Omental fat pad (tissue), 4 donors: ENCODE results near the gene MAST2. TPM values are rescaled to one million over a fixed set of nuclear protein-coding genes. Genes with fewer than 3 reads are reported as not detected.

Experiments
- ATAC-seq: fragments of 150-250 bp; one replicate; pipeline ENCODE4 v1.9.1; 2016; ENCODE audit warnings: mild to moderate bottlenecking, moderate library complexity; ENCODE audit not compliant: low FRiP score
- DNase-seq: peaks from one replicate; pipeline ENCODE4 v3.0.0-alpha.2; 2019; ENCODE audit warnings: low spot score
- total RNA-seq, 4 donors: library from RNA; depleted of rRNA; stranded (reverse); fragments of >200 nt; gene quantifications; one replicate each; pipeline ENCODE4 v1.1.0, GENCODE V29; 2016
- TF ChIP-seq, protein P1 (sequence below), 3 donors: fragments of 450-650 bp; IDR thresholded peaks; one replicate each; pipeline ENCODE4 v1.5.1; 2016 to 2017; ENCODE audit warnings: antibody characterized with exemption in 3 of 3, mild to moderate bottlenecking in 3 of 3, moderate library complexity in 2 of 3

The MAST2 gene
- total RNA-seq, 4 donors from 2014 or later, result 12.0 to 22.0 (median 18.1) TPM

DNA sequence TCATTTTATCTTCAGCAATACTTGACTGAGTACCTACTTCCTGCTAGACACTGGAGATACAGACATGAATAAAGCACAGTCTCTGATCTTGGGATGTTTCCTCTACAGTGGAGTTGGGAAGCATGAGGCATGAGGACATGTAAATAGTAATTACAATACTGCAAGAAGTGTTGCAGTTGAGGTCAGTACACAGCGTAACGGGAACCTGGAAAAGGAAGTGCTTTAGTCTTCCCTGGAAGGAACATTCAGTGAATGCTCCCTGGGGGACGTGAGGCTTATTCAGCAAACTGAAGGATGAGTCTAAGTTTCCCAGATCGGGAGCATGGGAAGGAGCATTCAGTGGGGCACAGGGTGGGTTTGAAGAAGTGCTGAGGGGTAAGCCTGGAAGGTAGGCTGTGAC, 216.6 kb downstream of the MAST2 start:
- no peak for DNase-seq
- TF ChIP-seq, protein P1, sequence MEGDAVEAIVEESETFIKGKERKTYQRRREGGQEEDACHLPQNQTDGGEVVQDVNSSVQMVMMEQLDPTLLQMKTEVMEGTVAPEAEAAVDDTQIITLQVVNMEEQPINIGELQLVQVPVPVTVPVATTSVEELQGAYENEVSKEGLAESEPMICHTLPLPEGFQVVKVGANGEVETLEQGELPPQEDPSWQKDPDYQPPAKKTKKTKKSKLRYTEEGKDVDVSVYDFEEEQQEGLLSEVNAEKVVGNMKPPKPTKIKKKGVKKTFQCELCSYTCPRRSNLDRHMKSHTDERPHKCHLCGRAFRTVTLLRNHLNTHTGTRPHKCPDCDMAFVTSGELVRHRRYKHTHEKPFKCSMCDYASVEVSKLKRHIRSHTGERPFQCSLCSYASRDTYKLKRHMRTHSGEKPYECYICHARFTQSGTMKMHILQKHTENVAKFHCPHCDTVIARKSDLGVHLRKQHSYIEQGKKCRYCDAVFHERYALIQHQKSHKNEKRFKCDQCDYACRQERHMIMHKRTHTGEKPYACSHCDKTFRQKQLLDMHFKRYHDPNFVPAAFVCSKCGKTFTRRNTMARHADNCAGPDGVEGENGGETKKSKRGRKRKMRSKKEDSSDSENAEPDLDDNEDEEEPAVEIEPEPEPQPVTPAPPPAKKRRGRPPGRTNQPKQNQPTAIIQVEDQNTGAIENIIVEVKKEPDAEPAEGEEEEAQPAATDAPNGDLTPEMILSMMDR (IDR thresholded peaks at IDR 0.05), result no peak
- no peak for ATAC-seq

DNA sequence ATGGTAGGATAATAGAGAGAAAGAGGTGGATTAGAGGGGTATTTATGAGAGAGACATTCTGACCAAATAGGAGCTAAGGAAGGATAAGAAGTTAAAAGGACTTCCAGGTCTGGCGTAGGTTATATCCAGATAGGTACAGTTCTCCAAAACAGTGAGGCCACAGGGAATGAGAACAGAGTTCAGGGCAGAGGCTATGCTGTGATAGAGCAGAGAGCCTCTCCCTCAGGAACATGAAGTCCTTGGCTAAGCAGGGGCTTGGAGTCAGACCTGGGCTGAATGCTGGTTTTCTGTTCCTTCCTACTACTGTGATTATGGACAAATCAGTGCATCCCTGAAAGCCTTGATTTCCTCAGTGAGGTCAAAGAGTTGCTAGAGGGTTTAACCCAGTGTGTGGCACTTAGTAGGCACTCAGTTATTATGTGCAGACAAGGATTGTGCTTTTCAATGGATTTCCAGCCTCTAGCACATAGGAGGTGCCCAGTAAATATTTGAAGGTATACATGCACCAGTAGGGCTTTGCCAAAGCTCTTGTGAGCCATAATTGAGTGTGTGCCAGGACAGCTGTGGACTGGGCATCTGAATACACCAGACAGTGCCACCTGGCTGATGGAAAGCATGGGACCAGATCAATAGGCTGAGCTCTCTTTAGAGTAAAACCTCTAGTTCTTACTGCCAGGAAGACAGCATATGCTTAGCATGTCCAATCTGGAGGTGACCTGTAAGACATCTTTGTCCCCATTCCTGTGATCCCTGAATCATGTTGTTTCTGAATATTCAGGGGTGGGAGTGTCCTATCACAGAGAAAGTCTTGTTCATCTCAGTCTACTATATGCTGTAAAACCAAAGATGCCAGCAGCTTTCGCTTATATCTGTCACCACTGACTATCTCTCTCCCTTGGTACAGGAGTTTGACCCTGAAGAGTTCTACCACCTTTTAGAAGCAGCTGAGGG, 217.9 kb downstream of the MAST2 start:
- TF ChIP-seq, protein P1 (IDR thresholded peaks at IDR 0.05), result no peak
- no peak for DNase-seq
- no peak for ATAC-seq

DNA sequence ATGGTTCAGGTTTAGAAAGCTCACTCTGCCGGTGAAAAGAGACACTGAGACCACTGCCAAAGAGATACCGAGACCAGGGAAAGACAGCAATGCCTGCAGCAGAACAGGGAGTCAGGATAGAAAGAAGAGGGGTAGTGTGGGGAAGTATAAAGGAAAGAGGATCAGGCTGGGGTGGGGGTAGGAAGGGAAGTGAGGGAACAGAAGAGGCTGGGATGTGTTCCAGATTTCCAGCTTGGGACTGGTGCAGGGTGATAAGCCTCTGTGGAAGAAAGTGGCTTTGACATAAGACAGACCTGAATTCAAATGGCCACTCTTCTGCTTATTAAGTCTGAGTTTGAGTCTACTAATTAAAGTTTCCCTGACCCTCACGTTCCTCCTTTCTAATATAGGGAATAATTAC, 223.1 kb downstream of the MAST2 start:
- DNase-seq (no peak), ATAC-seq (no peak)
- TF ChIP-seq, protein P1 (IDR thresholded peaks at IDR 0.05), result no peak

DNA sequence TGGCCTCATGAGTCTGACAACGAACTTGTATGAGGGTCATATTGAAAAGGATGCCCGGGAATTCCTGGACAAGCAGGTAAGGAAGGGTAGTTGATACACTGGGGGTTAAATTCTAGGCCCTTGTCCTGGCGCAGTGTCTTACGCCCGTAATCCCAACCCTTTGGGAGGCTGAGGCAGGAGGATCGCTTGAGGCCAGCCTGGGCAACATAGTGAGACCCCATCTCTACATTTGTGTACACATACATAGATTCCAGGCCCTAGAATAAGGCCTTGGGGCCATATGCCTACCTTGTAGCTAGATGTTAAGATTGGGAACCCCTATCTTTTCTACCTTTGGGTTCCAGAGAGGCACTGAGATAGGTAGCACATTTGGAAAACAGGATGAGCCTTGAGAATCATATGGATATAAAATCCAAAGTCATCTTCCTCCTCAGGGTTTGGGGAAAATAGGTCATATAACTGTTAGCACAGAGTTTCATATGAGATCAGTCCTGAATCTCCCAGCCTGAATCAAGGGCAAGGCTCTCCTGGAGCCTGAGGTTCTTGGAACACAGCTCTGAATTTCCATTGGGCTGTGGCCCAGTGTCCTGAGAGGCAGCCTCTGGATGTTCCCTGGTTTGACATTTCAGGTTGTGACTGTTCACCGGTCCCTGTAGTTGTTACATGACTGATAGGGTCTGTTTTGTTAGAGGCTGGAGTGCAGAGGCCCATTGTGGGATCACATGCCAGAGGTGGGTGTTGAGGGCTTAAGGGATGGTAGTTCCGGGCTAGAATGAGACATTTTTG, 224.6 kb downstream of the MAST2 start:
- ATAC-seq, result no peak

DNA sequence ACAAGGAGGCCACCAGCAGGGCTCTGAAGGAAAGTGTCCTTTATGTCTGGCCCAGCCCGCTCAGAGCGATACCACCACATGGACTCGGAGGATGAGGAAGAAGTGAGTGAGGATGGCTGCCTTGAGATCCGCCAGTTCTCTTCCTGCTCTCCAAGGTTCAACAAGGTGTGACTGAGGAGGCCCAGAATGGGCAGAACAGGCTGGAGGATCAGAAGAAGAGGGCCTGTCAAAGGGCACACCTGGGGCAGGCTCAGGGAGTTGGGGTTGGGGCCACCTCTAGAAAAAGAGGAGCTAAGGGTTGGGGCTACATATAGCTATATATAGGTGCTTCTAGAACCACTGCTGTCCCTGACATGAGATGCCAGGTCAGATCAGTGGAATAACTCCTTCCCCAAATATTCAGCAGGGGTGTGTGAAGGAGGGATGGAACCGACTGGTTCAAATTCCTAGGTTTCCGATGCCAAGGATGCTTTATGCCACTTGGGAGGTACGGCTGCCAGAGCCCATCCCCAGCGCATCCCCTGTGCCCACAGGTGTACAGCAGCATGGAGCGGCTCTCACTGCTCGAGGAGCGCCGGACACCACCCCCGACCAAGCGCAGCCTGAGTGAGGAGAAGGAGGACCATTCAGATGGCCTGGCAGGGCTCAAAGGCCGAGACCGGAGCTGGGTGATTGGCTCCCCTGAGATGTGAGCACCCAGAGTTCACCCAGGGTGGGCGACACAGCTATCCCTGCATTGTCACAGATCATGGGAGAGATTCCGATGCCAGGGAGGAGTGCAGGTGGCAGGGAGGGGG, 226.9 kb downstream of the MAST2 start:
- ATAC-seq (no peak), DNase-seq (no peak)
- TF ChIP-seq, protein P1 (IDR thresholded peaks at IDR 0.05), result no peak

More for the DNA sequence above, 224.6 kb downstream of the MAST2 start:
- TF ChIP-seq, protein P1 (IDR thresholded peaks at IDR 0.05), result no peak
- no peak for DNase-seq

DNA sequence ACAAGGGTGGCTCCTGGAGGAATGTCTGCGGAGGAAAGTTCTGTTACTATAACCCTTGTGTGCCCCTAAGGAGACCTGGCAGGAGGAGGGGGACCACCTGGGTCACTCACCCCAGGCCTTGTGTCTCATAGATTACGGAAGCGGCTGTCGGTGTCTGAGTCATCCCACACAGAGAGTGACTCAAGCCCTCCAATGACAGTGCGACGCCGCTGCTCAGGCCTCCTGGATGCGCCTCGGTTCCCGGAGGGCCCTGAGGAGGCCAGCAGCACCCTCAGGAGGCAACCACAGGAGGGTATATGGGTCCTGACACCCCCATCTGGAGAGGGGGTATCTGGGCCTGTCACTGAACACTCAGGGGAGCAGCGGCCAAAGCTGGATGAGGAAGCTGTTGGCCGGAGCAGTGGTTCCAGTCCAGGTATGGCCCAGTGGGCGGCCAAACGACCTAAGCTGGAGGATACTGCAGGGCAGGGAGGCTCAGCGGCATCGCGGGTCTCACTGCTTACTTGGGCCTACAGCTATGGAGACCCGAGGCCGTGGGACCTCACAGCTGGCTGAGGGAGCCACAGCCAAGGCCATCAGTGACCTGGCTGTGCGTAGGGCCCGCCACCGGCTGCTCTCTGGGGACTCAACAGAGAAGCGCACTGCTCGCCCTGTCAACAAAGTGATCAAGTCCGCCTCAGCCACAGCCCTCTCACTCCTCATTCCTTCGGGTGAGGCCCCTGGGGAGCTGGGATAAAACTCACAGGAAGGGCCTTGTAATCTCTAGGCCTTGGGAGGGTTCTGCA, 227.7 kb downstream of the MAST2 start:
- ATAC-seq, result no peak
- no peak for DNase-seq
- TF ChIP-seq, protein P1 (IDR thresholded peaks at IDR 0.05), result no peak
